K562 (cell line): Measurements from ENCODE around the gene CEMP1. TPM values are rescaled to one million over a fixed set of nuclear protein-coding genes. Genes with fewer than 3 reads are reported as not detected.
A peak's percentile ranks its signal among the peaks of the same experiment; 100 is the strongest.

Experiments
- CEBPG ChIP-seq, 3 experiments: fragments of 200-800 bp in 1 of 3; sonication (Bioruptor generic) in 1 of 3; sonication (generic) in 1 of 3; formaldehyde crosslinking in 1 of 3; IDR thresholded peaks in 2 of 3; conservative IDR thresholded peaks in 1 of 3; 2 replicates each; pipeline versions ENCODE4 v1.6.1 to v1.8.0; 2016 to 2022; ENCODE audit warnings: missing compliant biosample characterization in 2 of 3, missing genetic modification characterization in 2 of 3, mild to moderate bottlenecking in 1 of 3, missing genetic modification reagents in 1 of 3
- CREB1 ChIP-seq, 2 experiments: sonication (generic) in 1 of 2; formaldehyde crosslinking in 1 of 2; IDR thresholded peaks; 2 replicates each; pipeline versions ENCODE4 v1.6.1 to v1.8.0; 2012 to 2022; ENCODE audit warnings: inconsistent platforms in 1 of 2, mild to moderate bottlenecking in 1 of 2, missing genetic modification reagents in 1 of 2, moderate library complexity in 1 of 2
- CREM ChIP-seq: IDR thresholded peaks from 2 replicates; pipeline ENCODE4 v1.6.1; 2014; ENCODE audit warnings: antibody characterized with exemption, low read depth
- EWSR1 ChIP-seq: fragments of 450-650 bp; IDR thresholded peaks from 2 replicates; pipeline ENCODE4 v1.6.1; 2018; ENCODE audit warnings: borderline replicate concordance, mild to moderate bottlenecking, low read depth, moderate library complexity; ENCODE audit not compliant: partially characterized antibody
- KLF16 ChIP-seq: IDR thresholded peaks from 2 replicates; pipeline ENCODE4 v1.6.1; 2016; ENCODE audit warnings: antibody characterized with exemption
- MCM7 ChIP-seq, 2 experiments: fragments of 450-650 bp; IDR thresholded peaks; 2 replicates each; pipeline ENCODE4 v1.6.1; 2016 to 2018
- SP1 ChIP-seq: sonication (generic); formaldehyde crosslinking; IDR thresholded peaks from 2 replicates; pipeline ENCODE4 v1.8.1; 2022; ENCODE audit warnings: mild to moderate bottlenecking, missing genetic modification reagents
- TAL1 ChIP-seq: fragments of 450-650 bp; IDR thresholded peaks from 2 replicates; pipeline ENCODE4 v1.6.1; 2016; ENCODE audit warnings: mild to moderate bottlenecking
- ZNF23 ChIP-seq: fragments of 250-450 bp; sonication (Bioruptor Pico); IDR thresholded peaks from 2 replicates; pipeline ENCODE4 v1.4.0; 2020; ENCODE audit warnings: mild to moderate bottlenecking
- ZNF584 ChIP-seq: fragments of 200-800 bp; sonication (Bioruptor generic); IDR thresholded peaks from 2 replicates; pipeline ENCODE4 v1.6.1; 2016; ENCODE audit warnings: low read depth, mild to moderate bottlenecking, missing genetic modification characterization, missing compliant biosample characterization
- polyA plus RNA-seq, 8 experiments: library from polyadenylated mRNA; depleted of rRNA in 4 of 8; stranded (reverse) in 5 of 8; unstranded in 3 of 8; fragments of >200 nt; fragmentation: Nextera tagmentation in 2 of 8; fragmentation: Illumina TruSeq in 1 of 8; extraction: Ambion mirVana in 2 of 8; extraction: Trizol in 1 of 8; gene quantifications; 2 replicates each; pipeline versions ENCODE4 v1.2.1 to v1.2.3, GENCODE V29; 2011 to 2014; ENCODE audit warnings: inconsistent platforms in 1 of 8, missing spikeins in 1 of 8
- total RNA-seq, 7 experiments: library from RNA; depleted of rRNA in 6 of 7; stranded (reverse); fragments of >200 nt in 6 of 7; fragmentation: Illumina TruSeq in 2 of 7; extraction: Trizol in 2 of 7; gene quantifications; 2 replicates each; pipeline versions ENCODE4 v1.2.1 to v1.2.3, GENCODE V29; 2011 to 2021; ENCODE audit warnings: low replicate concordance in 1 of 7
- TF ChIP-seq, protein P1 (sequence below), 2 experiments: fragments of 450-650 bp; IDR thresholded peaks; 2 replicates each; pipeline ENCODE4 v1.6.1; 2016
- TF ChIP-seq, protein P2 (sequence below): fragments of 250-450 bp; sonication (Bioruptor Pico); IDR thresholded peaks from 2 replicates; pipeline ENCODE4 v1.5.0; 2020; ENCODE audit warnings: mild to moderate bottlenecking
- TF ChIP-seq, protein P3 (sequence below): fragments of 250-450 bp; sonication (Bioruptor Pico); IDR thresholded peaks from 2 replicates; pipeline ENCODE4 v1.5.0; 2021; ENCODE audit warnings: mild to moderate bottlenecking, borderline replicate concordance
- TF ChIP-seq, protein P4 (sequence below), 2 experiments: fragments of 150-350 bp in 1 of 2; IDR thresholded peaks; 2 replicates each; pipeline ENCODE4 v1.6.1; 2012 to 2016; ENCODE audit warnings: low read depth in 2 of 2, low read length in 2 of 2, mild to moderate bottlenecking in 1 of 2, moderate library complexity in 1 of 2
- TF ChIP-seq, protein P5 (sequence below): fragments of 250-450 bp; sonication (Bioruptor Pico); IDR thresholded peaks from 2 replicates; pipeline ENCODE4 v1.5.1; 2021; ENCODE audit warnings: mild to moderate bottlenecking

Gene CEMP1
- total and polyA plus RNA-seq, 9 of the 15 experiments (the other 6 are each of a cell fraction or from before 2014, with no cell fraction given) = 0.05 to 0.45 TPM; not detected in 7

DNA sequence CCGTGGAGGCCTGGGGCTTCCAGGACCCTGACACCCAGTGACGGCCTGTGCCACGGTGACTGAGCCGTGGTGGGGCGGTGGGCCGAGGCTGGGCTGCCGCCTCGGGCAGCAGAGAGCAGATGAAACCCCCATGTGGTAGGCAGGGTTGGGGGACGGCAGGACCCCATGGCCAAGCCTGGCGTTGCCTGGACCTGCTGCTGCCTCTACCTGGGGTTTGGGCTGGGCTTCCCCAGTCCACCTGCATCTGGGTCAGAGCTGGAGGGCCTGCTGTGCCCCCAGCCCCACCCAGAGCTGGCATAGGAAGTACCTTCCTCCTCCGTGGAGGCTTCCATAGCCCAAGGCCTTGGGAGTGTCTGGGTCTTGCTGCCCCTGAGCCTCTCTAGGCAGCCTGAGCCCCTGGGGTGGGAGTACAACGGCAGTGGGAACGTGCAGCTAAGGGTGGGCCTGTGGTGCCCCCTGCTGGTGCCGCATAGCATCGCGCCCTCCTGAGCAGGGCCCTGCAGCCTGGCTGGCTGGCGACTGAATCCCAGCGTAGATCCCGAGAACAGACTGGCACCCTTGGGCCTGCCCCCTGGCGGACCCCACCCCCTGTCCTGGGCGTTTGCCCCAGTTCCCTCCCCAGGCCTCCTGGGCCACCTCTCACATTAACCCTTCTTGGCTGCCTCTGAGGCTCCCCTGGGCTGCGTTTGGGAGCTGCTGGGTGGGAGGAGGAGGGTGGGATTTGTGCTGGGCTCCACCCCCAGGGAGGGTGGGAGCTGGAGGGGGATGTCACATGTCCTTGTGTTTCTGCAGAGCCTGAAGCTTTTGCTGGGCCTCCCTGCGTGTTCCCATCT, 30.1 kb downstream of the CEMP1 start (continued):
- TF ChIP-seq SP1 (CRISPR knock-in tag) (peak; percentile 57), ZNF23 (CRISPR knock-in tag) (no peak), CEBPG (CRISPR knock-in tag; IDR thresholded peaks at IDR 0.05) (no peak), CEBPG (tag; conservative IDR thresholded peaks at IDR 0.05 in 1 of 2, IDR thresholded peaks at IDR 0.05 in 1 of 2) (no peak), CREB1 (IDR thresholded peaks at IDR 0.05) (no peak; the same call in 1 of the 2 replicates), CREB1 (CRISPR knock-in tag; IDR thresholded peaks at IDR 0.05) (peak; percentile 58), EWSR1 (no peak), MCM7 (IDR thresholded peaks at IDR 0.05) (no peak), ZNF584 (CRISPR knock-in tag) (no peak), TAL1 (no peak), KLF16 (0 out of 2 replicates have a peak, but pooled peaks have one; percentile 22), CREM (peak; percentile 48; the same call in 1 of the 2 replicates)
- TF ChIP-seq, protein P1, sequence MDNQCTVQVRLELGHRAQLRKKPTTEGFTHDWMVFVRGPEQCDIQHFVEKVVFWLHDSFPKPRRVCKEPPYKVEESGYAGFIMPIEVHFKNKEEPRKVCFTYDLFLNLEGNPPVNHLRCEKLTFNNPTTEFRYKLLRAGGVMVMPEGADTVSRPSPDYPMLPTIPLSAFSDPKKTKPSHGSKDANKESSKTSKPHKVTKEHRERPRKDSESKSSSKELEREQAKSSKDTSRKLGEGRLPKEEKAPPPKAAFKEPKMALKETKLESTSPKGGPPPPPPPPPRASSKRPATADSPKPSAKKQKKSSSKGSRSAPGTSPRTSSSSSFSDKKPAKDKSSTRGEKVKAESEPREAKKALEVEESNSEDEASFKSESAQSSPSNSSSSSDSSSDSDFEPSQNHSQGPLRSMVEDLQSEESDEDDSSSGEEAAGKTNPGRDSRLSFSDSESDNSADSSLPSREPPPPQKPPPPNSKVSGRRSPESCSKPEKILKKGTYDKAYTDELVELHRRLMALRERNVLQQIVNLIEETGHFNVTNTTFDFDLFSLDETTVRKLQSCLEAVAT (IDR thresholded peaks at IDR 0.05) = 0 out of 4 replicates have a peak, but pooled peaks of 1 of the 2 experiments have one; percentile 1
- TF ChIP-seq, protein P2, sequence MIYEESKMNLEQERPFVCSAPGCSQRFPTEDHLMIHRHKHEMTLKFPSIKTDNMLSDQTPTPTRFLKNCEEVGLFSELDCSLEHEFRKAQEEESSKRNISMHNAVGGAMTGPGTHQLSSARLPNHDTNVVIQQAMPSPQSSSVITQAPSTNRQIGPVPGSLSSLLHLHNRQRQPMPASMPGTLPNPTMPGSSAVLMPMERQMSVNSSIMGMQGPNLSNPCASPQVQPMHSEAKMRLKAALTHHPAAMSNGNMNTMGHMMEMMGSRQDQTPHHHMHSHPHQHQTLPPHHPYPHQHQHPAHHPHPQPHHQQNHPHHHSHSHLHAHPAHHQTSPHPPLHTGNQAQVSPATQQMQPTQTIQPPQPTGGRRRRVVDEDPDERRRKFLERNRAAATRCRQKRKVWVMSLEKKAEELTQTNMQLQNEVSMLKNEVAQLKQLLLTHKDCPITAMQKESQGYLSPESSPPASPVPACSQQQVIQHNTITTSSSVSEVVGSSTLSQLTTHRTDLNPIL (CRISPR knock-in tag) = no peak
- TF ChIP-seq, protein P3, sequence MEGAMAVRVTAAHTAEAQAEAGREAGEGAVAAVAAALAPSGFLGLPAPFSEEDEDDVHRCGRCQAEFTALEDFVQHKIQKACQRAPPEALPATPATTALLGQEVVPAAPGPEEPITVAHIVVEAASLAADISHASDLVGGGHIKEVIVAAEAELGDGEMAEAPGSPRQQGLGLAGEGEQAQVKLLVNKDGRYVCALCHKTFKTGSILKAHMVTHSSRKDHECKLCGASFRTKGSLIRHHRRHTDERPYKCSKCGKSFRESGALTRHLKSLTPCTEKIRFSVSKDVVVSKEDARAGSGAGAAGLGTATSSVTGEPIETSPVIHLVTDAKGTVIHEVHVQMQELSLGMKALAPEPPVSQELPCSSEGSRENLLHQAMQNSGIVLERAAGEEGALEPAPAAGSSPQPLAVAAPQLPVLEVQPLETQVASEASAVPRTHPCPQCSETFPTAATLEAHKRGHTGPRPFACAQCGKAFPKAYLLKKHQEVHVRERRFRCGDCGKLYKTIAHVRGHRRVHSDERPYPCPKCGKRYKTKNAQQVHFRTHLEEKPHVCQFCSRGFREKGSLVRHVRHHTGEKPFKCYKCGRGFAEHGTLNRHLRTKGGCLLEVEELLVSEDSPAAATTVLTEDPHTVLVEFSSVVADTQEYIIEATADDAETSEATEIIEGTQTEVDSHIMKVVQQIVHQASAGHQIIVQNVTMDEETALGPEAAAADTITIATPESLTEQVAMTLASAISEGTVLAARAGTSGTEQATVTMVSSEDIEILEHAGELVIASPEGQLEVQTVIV (CRISPR knock-in tag) = no peak
- TF ChIP-seq, protein P4, sequence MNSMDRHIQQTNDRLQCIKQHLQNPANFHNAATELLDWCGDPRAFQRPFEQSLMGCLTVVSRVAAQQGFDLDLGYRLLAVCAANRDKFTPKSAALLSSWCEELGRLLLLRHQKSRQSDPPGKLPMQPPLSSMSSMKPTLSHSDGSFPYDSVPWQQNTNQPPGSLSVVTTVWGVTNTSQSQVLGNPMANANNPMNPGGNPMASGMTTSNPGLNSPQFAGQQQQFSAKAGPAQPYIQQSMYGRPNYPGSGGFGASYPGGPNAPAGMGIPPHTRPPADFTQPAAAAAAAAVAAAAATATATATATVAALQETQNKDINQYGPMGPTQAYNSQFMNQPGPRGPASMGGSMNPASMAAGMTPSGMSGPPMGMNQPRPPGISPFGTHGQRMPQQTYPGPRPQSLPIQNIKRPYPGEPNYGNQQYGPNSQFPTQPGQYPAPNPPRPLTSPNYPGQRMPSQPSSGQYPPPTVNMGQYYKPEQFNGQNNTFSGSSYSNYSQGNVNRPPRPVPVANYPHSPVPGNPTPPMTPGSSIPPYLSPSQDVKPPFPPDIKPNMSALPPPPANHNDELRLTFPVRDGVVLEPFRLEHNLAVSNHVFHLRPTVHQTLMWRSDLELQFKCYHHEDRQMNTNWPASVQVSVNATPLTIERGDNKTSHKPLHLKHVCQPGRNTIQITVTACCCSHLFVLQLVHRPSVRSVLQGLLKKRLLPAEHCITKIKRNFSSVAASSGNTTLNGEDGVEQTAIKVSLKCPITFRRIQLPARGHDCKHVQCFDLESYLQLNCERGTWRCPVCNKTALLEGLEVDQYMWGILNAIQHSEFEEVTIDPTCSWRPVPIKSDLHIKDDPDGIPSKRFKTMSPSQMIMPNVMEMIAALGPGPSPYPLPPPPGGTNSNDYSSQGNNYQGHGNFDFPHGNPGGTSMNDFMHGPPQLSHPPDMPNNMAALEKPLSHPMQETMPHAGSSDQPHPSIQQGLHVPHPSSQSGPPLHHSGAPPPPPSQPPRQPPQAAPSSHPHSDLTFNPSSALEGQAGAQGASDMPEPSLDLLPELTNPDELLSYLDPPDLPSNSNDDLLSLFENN (IDR thresholded peaks at IDR 0.05; ENCODE audit: low read depth in 2 of 2, low read length in 2 of 2) = no peak
- TF ChIP-seq, protein P5, sequence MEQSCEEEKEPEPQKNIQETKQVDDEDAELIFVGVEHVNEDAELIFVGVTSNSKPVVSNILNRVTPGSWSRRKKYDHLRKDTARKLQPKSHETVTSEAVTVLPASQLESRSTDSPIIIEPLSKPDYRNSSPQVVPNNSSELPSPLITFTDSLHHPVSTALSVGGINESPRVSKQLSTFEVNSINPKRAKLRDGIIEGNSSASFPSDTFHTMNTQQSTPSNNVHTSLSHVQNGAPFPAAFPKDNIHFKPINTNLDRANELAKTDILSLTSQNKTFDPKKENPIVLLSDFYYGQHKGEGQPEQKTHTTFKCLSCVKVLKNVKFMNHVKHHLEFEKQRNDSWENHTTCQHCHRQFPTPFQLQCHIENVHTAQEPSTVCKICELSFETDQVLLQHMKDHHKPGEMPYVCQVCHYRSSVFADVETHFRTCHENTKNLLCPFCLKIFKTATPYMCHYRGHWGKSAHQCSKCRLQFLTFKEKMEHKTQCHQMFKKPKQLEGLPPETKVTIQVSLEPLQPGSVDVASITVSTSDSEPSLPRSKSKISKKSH = no peak
